H1 (cell line): ENCODE results near the gene RTEL1. TPM values are rescaled to one million over a fixed set of nuclear protein-coding genes. Genes with fewer than 3 reads are reported as not detected.

Source experiments
- CTCF ChIA-PET: fragments of 300-600 bp; sonication (Branson Sonifier 250); formaldehyde crosslinking; loops from one replicate; lab custom pipeline; 2021; ENCODE audit not compliant: partially characterized antibody; lab: Charles Lee
- POLR2A ChIA-PET: fragments of 300-600 bp; sonication (Branson Sonifier 250); formaldehyde crosslinking; loops from one replicate; lab custom pipeline; 2021; ENCODE audit warnings: inconsistent platforms; ENCODE audit not compliant: partially characterized antibody; lab: Charles Lee
- DNase-seq, 2 experiments: peaks; one replicate each; pipeline versions ENCODE4 v3.0.0 to v3.0.0-alpha.2; 2010 to 2022; ENCODE audit warnings: low spot score in 2 of 2, low read depth in 1 of 2, mixed read lengths in 1 of 2
- FAIRE-seq: peaks from 2 replicates; lab custom pipeline; 2011; peaks lifted over from hg19 to GRCh38; lab: Jason Lieb, UNC
- H2AFZ ChIP-seq: 2 replicates; pipeline ENCODE4 v1.8.1; 2012; ENCODE audit warnings: low read length, inconsistent platforms
- H2AK5ac ChIP-seq: 2 replicates; pipeline ENCODE4 v1.6.1; 2013; ENCODE audit warnings: low read depth, low read length
- H2BK120ac ChIP-seq: replicated peaks from 2 replicates; pipeline ENCODE3; 2013; ENCODE audit warnings: low read depth, low read length, inconsistent platforms
- H2BK12ac ChIP-seq: 2 replicates; pipeline ENCODE4 v1.6.1; 2013; ENCODE audit warnings: low read depth, low read length
- H2BK15ac ChIP-seq: 2 replicates; pipeline ENCODE4 v1.6.1; 2013; ENCODE audit warnings: low read length
- H2BK20ac ChIP-seq: 2 replicates; pipeline ENCODE4 v1.6.1; 2013; ENCODE audit warnings: low read length
- H2BK5ac ChIP-seq: 2 replicates; pipeline ENCODE4 v1.6.1; 2013; ENCODE audit warnings: low read depth, low read length
- H3K14ac ChIP-seq: 2 replicates; pipeline ENCODE4 v1.6.1; 2013; ENCODE audit warnings: inconsistent platforms; ENCODE audit not compliant: insufficient read length
- H3K18ac ChIP-seq: 2 replicates; pipeline ENCODE4 v1.6.1; 2013; ENCODE audit warnings: low read length; ENCODE audit errors: extremely low read depth
- H3K23ac ChIP-seq: 2 replicates; pipeline ENCODE4 v1.6.1; 2013; ENCODE audit warnings: inconsistent platforms; ENCODE audit not compliant: insufficient read length
- H3K23me2 ChIP-seq: 2 replicates; pipeline ENCODE4 v1.6.1; 2013; ENCODE audit warnings: low read depth, low read length
- H3K27ac ChIP-seq: 2 replicates; pipeline ENCODE4 v1.6.1; 2011; ENCODE audit warnings: low read depth, low read length, inconsistent platforms
- H3K27me3 ChIP-seq, 4 experiments: replicated peaks in 1 of 4; 1 replicate in 1 of 4; 2 replicates in 3 of 4; pipeline versions ENCODE4 v1.6.1 to v1.8.1; 2011 to 2013; ENCODE audit warnings: low read length in 3 of 4, mild to moderate bottlenecking in 3 of 4, inconsistent platforms in 2 of 4, mixed read lengths in 2 of 4, moderate library complexity in 1 of 4; ENCODE audit not compliant: control insufficient read depth in 3 of 4, insufficient read depth in 3 of 4; ENCODE audit errors: extremely low read depth in 1 of 4
- H3K36me3 ChIP-seq, 4 experiments: 2 replicates each; pipeline versions ENCODE4 v1.6.1 to v1.8.1; 2011 to 2013; ENCODE audit warnings: mild to moderate bottlenecking in 4 of 4, low read length in 3 of 4, moderate library complexity in 2 of 4, control low read depth in 1 of 4, inconsistent platforms in 1 of 4; ENCODE audit not compliant: insufficient read depth in 4 of 4, control insufficient read depth in 2 of 4
- H3K4ac ChIP-seq: replicated peaks from 2 replicates; pipeline ENCODE3; 2013; ENCODE audit warnings: low read length, low read depth, mixed read lengths, inconsistent platforms; ENCODE audit not compliant: insufficient read length
- H3K4me1 ChIP-seq, 4 experiments: replicated peaks in 1 of 4; 1 replicate in 1 of 4; 2 replicates in 3 of 4; pipeline versions ENCODE4 v1.6.1 to v1.8.1; 2011 to 2013; ENCODE audit warnings: low read length in 3 of 4, inconsistent platforms in 2 of 4, mixed read lengths in 1 of 4; ENCODE audit not compliant: insufficient read depth in 4 of 4, control insufficient read depth in 3 of 4
- H3K4me2 ChIP-seq, 2 experiments: 2 replicates each; pipeline versions ENCODE4 v1.6.1 to v1.8.1; 2011 to 2013; ENCODE audit warnings: low read depth in 2 of 2, low read length in 2 of 2, control low read depth in 1 of 2, inconsistent platforms in 1 of 2, mild to moderate bottlenecking in 1 of 2; ENCODE audit not compliant: insufficient read depth in 1 of 2
- H3K4me3 ChIP-seq, 4 experiments: fragments of 200-600, 300-600 bp in 1 of 4; sonication (generic), shearing (Covaris generic), sonication (Bioruptor Twin) in 1 of 4; 2 replicates each; pipeline versions ENCODE4 v1.5.1 to v1.8.1; 2011 to 2016; ENCODE audit warnings: low read length in 4 of 4, low read depth in 3 of 4, control low read depth in 2 of 4, inconsistent platforms in 2 of 4, mild to moderate bottlenecking in 2 of 4, mixed read lengths in 1 of 4, moderate library complexity in 1 of 4; ENCODE audit not compliant: insufficient read depth in 2 of 4; ENCODE audit errors: extremely low read depth in 1 of 4
- H3K56ac ChIP-seq: replicated peaks from 2 replicates; pipeline ENCODE3; 2013; ENCODE audit warnings: low read depth, mild to moderate bottlenecking, mixed read lengths, low read length, inconsistent platforms; ENCODE audit not compliant: insufficient read length
- H3K79me1 ChIP-seq: 2 replicates; pipeline ENCODE4 v1.6.1; 2013; ENCODE audit warnings: low read depth, low read length, control low read depth
- H3K79me2 ChIP-seq, 2 experiments: 2 replicates each; pipeline versions ENCODE4 v1.6.1 to v1.8.1; 2012 to 2013; ENCODE audit warnings: low read length in 2 of 2, mild to moderate bottlenecking in 2 of 2, inconsistent platforms in 1 of 2; ENCODE audit not compliant: insufficient read depth in 2 of 2, control insufficient read depth in 1 of 2
- H3K9ac ChIP-seq, 4 experiments: replicated peaks in 1 of 4; 1 replicate in 1 of 4; 2 replicates in 3 of 4; pipeline versions ENCODE4 v1.6.1 to v1.8.1; 2011 to 2013; ENCODE audit warnings: low read depth in 3 of 4, low read length in 3 of 4, control low read depth in 2 of 4, mild to moderate bottlenecking in 2 of 4, moderate library complexity in 2 of 4, inconsistent platforms in 1 of 4; ENCODE audit errors: extremely low read depth in 1 of 4
- H3K9me3 ChIP-seq, 2 experiments: 2 replicates each; pipeline versions ENCODE4 v1.6.1 to v1.8.1; 2012 to 2013; ENCODE audit warnings: mild to moderate bottlenecking in 2 of 2, moderate library complexity in 2 of 2, control low read depth in 1 of 2, inconsistent platforms in 1 of 2, low read depth in 1 of 2, low read length in 1 of 2, mixed read lengths in 1 of 2; ENCODE audit not compliant: insufficient read depth in 2 of 2
- H4K20me1 ChIP-seq, 2 experiments: replicated peaks in 1 of 2; 2 replicates each; pipeline versions ENCODE3 to v1.8.1; 2011 to 2013; ENCODE audit warnings: inconsistent platforms in 2 of 2, low read length in 2 of 2, mild to moderate bottlenecking in 1 of 2; ENCODE audit not compliant: insufficient read depth in 2 of 2, control insufficient read depth in 1 of 2
- H4K5ac ChIP-seq: 2 replicates; pipeline ENCODE4 v1.6.1; 2013; ENCODE audit warnings: low read length, low read depth, mixed read lengths, inconsistent platforms; ENCODE audit not compliant: insufficient read length
- H4K8ac ChIP-seq: 2 replicates; pipeline ENCODE4 v1.8.0; 2013; ENCODE audit warnings: mild to moderate bottlenecking, moderate library complexity, low read length, inconsistent platforms; ENCODE audit not compliant: insufficient read depth; ENCODE audit errors: extremely low read depth
- H4K91ac ChIP-seq: replicated peaks from 2 replicates; pipeline ENCODE3; 2013; ENCODE audit warnings: low read length, mixed read lengths, inconsistent platforms; ENCODE audit not compliant: insufficient read length
- ASH2L ChIP-seq: fragments of 200-600, 300-600 bp; sonication (generic); IDR thresholded peaks from one replicate; pipeline ENCODE4 v1.7.1; 2017; ENCODE audit warnings: low read length
- CBX8 ChIP-seq: fragments of 300-800, 300-1000 bp; sonication (generic); IDR thresholded peaks from 2 replicates; pipeline ENCODE4 v1.7.1; 2016; ENCODE audit warnings: low read depth, low read length, borderline replicate concordance
- EGR1 ChIP-seq: IDR thresholded peaks from 2 replicates; pipeline ENCODE4 v1.6.1; 2011; ENCODE audit warnings: low read depth, low read length, borderline replicate concordance
- HDAC6 ChIP-seq: IDR thresholded peaks from one replicate; pipeline ENCODE4 v1.7.1; 2012; ENCODE audit warnings: low read depth, mild to moderate bottlenecking, inconsistent platforms, low read length, moderate library complexity
- KDM1A ChIP-seq: fragments of 200-600, 300-600 bp; sonication (generic); IDR thresholded peaks from 2 replicates; pipeline ENCODE4 v1.7.1; 2016; ENCODE audit warnings: mild to moderate bottlenecking, low read length, borderline replicate concordance
- NANOG ChIP-seq: IDR thresholded peaks from 2 replicates; pipeline ENCODE4 v1.6.1; 2011; ENCODE audit warnings: low read length, low read depth, mild to moderate bottlenecking, inconsistent platforms; ENCODE audit not compliant: insufficient read depth, poor library complexity, severe bottlenecking
- PHF8 ChIP-seq: fragments of 200-600 bp; sonication (generic); conservative IDR thresholded peaks from 2 replicates; pipeline ENCODE4 v1.7.1; 2012; ENCODE audit warnings: low read depth, mild to moderate bottlenecking, inconsistent platforms, low read length, moderate library complexity
- POLR2AphosphoS5 ChIP-seq: IDR thresholded peaks from 2 replicates; pipeline ENCODE4 v1.6.1; 2011; ENCODE audit warnings: low read depth, low read length
- WGBS, 2 experiments: shearing (Covaris generic) in 1 of 2; methylation state at CpG; one replicate each; pipeline versions ENCODE4 v1.1.6 to v1.1.7; 2013 to 2015; ENCODE audit warnings: low lambda C conversion rate in 2 of 2, mixed read lengths in 2 of 2, inconsistent platforms in 1 of 2, low coverage in 1 of 2, missing lambda C conversion rate in 1 of 2; ENCODE audit not compliant: insufficient replicate concordance in 2 of 2, insufficient coverage in 1 of 2, insufficient read length in 1 of 2; ENCODE audit errors: extremely low coverage in 1 of 2, missing lambda C conversion rate in 1 of 2; 5-methylcytosine and 5-hydroxymethylcytosine counted together
- polyA plus RNA-seq, 7 experiments: library from polyadenylated mRNA; depleted of rRNA in 3 of 7; stranded (reverse) in 5 of 7; unstranded in 2 of 7; fragments of >200 nt in 5 of 7; fragments of 200-250 nt in 2 of 7; gene quantifications; 1 replicate in 5 of 7; 2 replicates in 1 of 7; 4 replicates in 1 of 7; pipeline versions ENCODE4 v1.2.1 to v1.2.3, GENCODE V29; 2011 to 2013; ENCODE audit warnings: missing spikeins in 2 of 7, mixed read lengths in 2 of 7
- total RNA-seq: library from RNA; stranded (reverse); fragmentation: NEBNext Ultra II Directional; extraction: Animal tissue kit (Norgen Biotek cat#: 25700); gene quantifications from 2 replicates; pipeline ENCODE4 v1.2.1, GENCODE V29; 2021
- TF ChIP-seq, protein P1 (sequence below): IDR thresholded peaks from 2 replicates; pipeline ENCODE4 v1.6.1; 2011; ENCODE audit warnings: low read length, improper control_type of control experiment

RTEL1 gene
- total and polyA plus RNA-seq, 2 of the 8 experiments (the other 6 are each of a cell fraction or from before 2014, with no cell fraction given): 16.2 to 37.1 TPM

DNA sequence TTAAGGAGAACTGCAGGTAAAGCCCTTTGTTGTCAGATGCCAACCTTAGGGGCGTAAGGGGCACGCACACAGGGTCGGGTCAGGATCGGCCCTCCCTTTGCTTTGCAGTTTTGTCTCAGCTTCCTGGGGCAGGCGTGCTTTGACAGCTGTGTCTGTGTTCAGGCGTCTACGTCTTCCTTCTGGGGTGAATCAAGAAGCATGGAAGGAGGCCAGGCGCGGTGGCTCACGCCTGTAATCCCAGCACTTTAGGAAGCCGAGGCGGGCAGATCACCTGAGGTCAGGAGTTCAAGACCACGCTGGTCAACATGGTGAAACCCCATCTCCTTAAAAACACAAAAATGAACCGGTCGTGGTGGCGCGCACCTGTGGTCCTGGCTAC lies 51.0 kb downstream of the RTEL1 start:
- Histone ChIP-seq H3K4ac (no peak overlapping the region), H3K23ac (no peak overlapping the region), H2BK5ac (no peak overlapping the region), H3K14ac (no peak overlapping the region), H4K20me1 (peaks cover 6 to 16% of the 10 kb centered on the region in 2 experiments), H4K8ac (peak overlapping the region; percentile 28; the same call in 1 of the 2 replicates), H2AFZ (no peak overlapping the region), H3K79me2 (peaks cover 0 to 55% of the 10 kb centered on the region in 2 experiments; a peak in 3 of 4 replicates), H3K79me1 (peaks cover 10% of the 10 kb centered on the region; the same call in 1 of the 2 replicates), H3K56ac (no peak overlapping the region), H2AK5ac (peak overlapping the region; percentile 13; the same call in 1 of the 2 replicates), H3K23me2 (peaks cover 5% of the 10 kb centered on the region; the same call in 1 of the 2 replicates), H3K27me3 (no peaks in the 10 kb centered on the region), H2BK20ac (no peak overlapping the region), H3K4me2 (peak overlapping the region; percentile 80 to 97), H3K4me1 (peaks cover 0 to 11% (median 6%) of the 10 kb centered on the region in 4 experiments; a peak in 5 of 7 replicates), H2BK120ac (no peak overlapping the region), H4K91ac (no peak overlapping the region), H2BK12ac (no peak overlapping the region), H2BK15ac (no peak overlapping the region), H3K9me3 (no peaks in the 10 kb centered on the region), H3K36me3 (peaks cover 7 to 33% (median 12%) of the 10 kb centered on the region in 4 experiments), H3K18ac (no peak overlapping the region), H4K5ac (no peak overlapping the region), H3K4me3 (peak overlapping the region in 1 of 4 experiments; percentile 88; a peak in 2 of 8 replicates), H3K9ac (no peak overlapping the region), H3K27ac (no peak overlapping the region)
- ChIA-PET CTCF (interaction anchor here (0.6 to 2.4 kb wide), 6 partner anchors 14 to 265 kb away, joined by 3 to 8 read pairs (median 5); no protein-coding TSS in a partner anchor), POLR2A (interaction anchor here (0.7 to 2.7 kb wide), 6 partner anchors 10 to 156 kb away, joined by 3 to 16 read pairs (median 7); partner anchors contain the start of genes LIME1, RTEL1, SLC2A4RG and TNFRSF6B)
- FAIRE-seq: no peak
- DNase-seq: no peak
- WGBS, 2 experiments: 90% methylated on average over 14 of the region's 17 CpGs; no CpG with 5 or more reads in 1 of the 2 experiments
- TF ChIP-seq EGR1: no peak
- TF ChIP-seq ASH2L: no peak
- TF ChIP-seq, protein P1, sequence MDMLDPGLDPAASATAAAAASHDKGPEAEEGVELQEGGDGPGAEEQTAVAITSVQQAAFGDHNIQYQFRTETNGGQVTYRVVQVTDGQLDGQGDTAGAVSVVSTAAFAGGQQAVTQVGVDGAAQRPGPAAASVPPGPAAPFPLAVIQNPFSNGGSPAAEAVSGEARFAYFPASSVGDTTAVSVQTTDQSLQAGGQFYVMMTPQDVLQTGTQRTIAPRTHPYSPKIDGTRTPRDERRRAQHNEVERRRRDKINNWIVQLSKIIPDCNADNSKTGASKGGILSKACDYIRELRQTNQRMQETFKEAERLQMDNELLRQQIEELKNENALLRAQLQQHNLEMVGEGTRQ: no peak
- no peak for TF ChIP-seq PHF8
- TF ChIP-seq KDM1A: no peak
- no peak for TF ChIP-seq HDAC6
- TF ChIP-seq CBX8: no peak
- no peak for TF ChIP-seq NANOG
- no peak for TF ChIP-seq POLR2AphosphoS5
